K562 (cell line): ENCODE data around the gene HDAC7. TPM values are rescaled to one million over a fixed set of nuclear protein-coding genes. Genes with fewer than 3 reads are reported as not detected.
A peak's percentile ranks its signal among the peaks of the same experiment; 100 is the strongest.

ENCODE experiments used
- BACH1 ChIP-seq: fragments of 200-800 bp; sonication (Bioruptor generic); IDR thresholded peaks from 2 replicates; pipeline ENCODE4 v1.6.1; 2016; ENCODE audit warnings: missing genetic modification characterization, missing compliant biosample characterization
- BCL6 ChIP-seq: fragments of 250-450 bp; sonication (Bioruptor Pico); IDR thresholded peaks from 2 replicates; pipeline ENCODE4 v1.4.0; 2020
- ESRRA ChIP-seq: fragments of 450-650 bp; IDR thresholded peaks from 2 replicates; pipeline ENCODE4 v1.6.1; 2014; ENCODE audit warnings: low read depth, mild to moderate bottlenecking, moderate library complexity, borderline replicate concordance
- HMGXB4 ChIP-seq: sonication (generic); formaldehyde crosslinking; IDR thresholded peaks from 2 replicates; pipeline ENCODE4 v1.8.1; 2023; ENCODE audit warnings: mild to moderate bottlenecking, missing genetic modification reagents
- HNRNPUL1 ChIP-seq: fragments of 200-400 bp; formaldehyde crosslinking; IDR thresholded peaks from 2 replicates; pipeline ENCODE4 v1.6.1; 2017; ENCODE audit warnings: low read length
- KDM4B ChIP-seq, 2 experiments: fragments of 450-650 bp in 1 of 2; sonication (generic) in 1 of 2; IDR thresholded peaks; 2 replicates each; pipeline ENCODE4 v1.6.1; 2016 to 2017; ENCODE audit warnings: borderline replicate concordance in 2 of 2, antibody characterized with exemption in 1 of 2, low read depth in 1 of 2, mild to moderate bottlenecking in 1 of 2
- MAZ ChIP-seq, 2 experiments: fragments of 450-650 bp in 1 of 2; sonication (generic) in 1 of 2; formaldehyde crosslinking; IDR thresholded peaks in 1 of 2; conservative IDR thresholded peaks in 1 of 2; 2 replicates each; pipeline versions ENCODE4 v1.4.0 to v1.5.0; 2020; ENCODE audit warnings: mild to moderate bottlenecking in 1 of 2, missing genetic modification reagents in 1 of 2
- SNRNP70 ChIP-seq: fragments of 200-400 bp; formaldehyde crosslinking; optimal IDR thresholded peaks from 2 replicates; pipeline ENCODE3; 2017; ENCODE audit warnings: low read depth, low read length
- TCF15 ChIP-seq: fragments of 250-450 bp; sonication (Bioruptor Pico); IDR thresholded peaks from 2 replicates; pipeline ENCODE4 v1.8.0; 2022; ENCODE audit warnings: moderate library complexity, mild to moderate bottlenecking, inconsistent platforms
- THRA ChIP-seq: fragments of 450-650 bp; IDR thresholded peaks from 2 replicates; pipeline ENCODE4 v1.6.1; 2017; ENCODE audit warnings: mild to moderate bottlenecking, moderate library complexity
- ZBTB49 ChIP-seq: sonication (generic); formaldehyde crosslinking; IDR thresholded peaks from 2 replicates; pipeline ENCODE4 v1.8.0; 2022; ENCODE audit warnings: missing genetic modification reagents, mild to moderate bottlenecking, borderline replicate concordance
- ZBTB7A ChIP-seq: IDR thresholded peaks from 2 replicates; pipeline ENCODE4 v1.6.1; 2011; ENCODE audit warnings: low read depth, mild to moderate bottlenecking, low read length, moderate library complexity, borderline replicate concordance; ENCODE audit not compliant: control insufficient read depth
- ZC3H4 ChIP-seq: sonication (generic); formaldehyde crosslinking; IDR thresholded peaks from 2 replicates; pipeline ENCODE4 v1.9.0; 2021; ENCODE audit warnings: missing genetic modification reagents, borderline replicate concordance
- ZNF143 ChIP-seq: sonication (generic); formaldehyde crosslinking; IDR thresholded peaks from 2 replicates; pipeline ENCODE4 v1.9.0; 2022; ENCODE audit warnings: mild to moderate bottlenecking, missing genetic modification reagents
- ZNF41 ChIP-seq: fragments of 250-450 bp; sonication (Bioruptor Pico); conservative IDR thresholded peaks from 2 replicates; pipeline ENCODE4 v1.4.0; 2020; ENCODE audit warnings: mild to moderate bottlenecking
- ZNF584 ChIP-seq: fragments of 200-800 bp; sonication (Bioruptor generic); IDR thresholded peaks from 2 replicates; pipeline ENCODE4 v1.6.1; 2016; ENCODE audit warnings: low read depth, mild to moderate bottlenecking, missing genetic modification characterization, missing compliant biosample characterization
- polyA plus RNA-seq, 8 experiments: library from polyadenylated mRNA; depleted of rRNA in 4 of 8; stranded (reverse) in 5 of 8; unstranded in 3 of 8; fragments of >200 nt; fragmentation: Nextera tagmentation in 2 of 8; fragmentation: Illumina TruSeq in 1 of 8; extraction: Ambion mirVana in 2 of 8; extraction: Trizol in 1 of 8; gene quantifications; 2 replicates each; pipeline versions ENCODE4 v1.2.1 to v1.2.3, GENCODE V29; 2011 to 2014; ENCODE audit warnings: inconsistent platforms in 1 of 8, missing spikeins in 1 of 8
- total RNA-seq, 7 experiments: library from RNA; depleted of rRNA in 6 of 7; stranded (reverse); fragments of >200 nt in 6 of 7; fragmentation: Illumina TruSeq in 2 of 7; extraction: Trizol in 2 of 7; gene quantifications; 2 replicates each; pipeline versions ENCODE4 v1.2.1 to v1.2.3, GENCODE V29; 2011 to 2021; ENCODE audit warnings: low replicate concordance in 1 of 7
- TF ChIP-seq, protein P1 (sequence below): fragments of 200-800 bp; sonication (Bioruptor generic); IDR thresholded peaks from 2 replicates; pipeline ENCODE4 v1.6.1; 2017; ENCODE audit warnings: missing genetic modification characterization, missing compliant biosample characterization

HDAC7 gene
- total and polyA plus RNA-seq, 9 of the 15 experiments (the other 6 are each of a cell fraction or from before 2014, with no cell fraction given), result 2.5 to 129 (median 31.1) TPM

DNA sequence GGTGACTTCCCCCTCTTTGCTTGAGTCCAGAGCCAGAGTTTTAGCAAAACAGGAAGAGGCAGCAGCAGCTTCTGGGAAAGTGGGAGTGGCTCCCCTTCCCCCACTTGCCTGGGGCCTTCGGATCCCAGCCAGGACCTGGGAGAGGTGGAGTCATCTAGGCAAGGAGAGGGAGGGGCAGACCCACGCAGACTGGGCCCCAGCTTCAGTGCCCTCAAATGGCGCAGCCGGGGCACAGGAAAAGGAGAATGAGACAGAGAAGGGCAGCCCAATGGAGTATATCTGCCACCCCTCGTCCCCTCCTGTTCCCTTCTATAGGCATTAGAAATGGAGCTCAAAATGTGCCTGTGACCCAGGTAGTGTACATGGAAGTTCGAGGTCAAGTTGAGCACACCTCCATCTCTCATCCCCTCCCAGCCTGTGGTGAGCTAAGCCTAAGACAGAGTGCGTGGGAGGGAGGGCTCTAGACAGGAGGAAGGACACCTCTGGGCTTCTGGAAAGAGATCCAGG is 9.3 kb upstream of the HDAC7 start (continued):
- TF ChIP-seq HMGXB4 (CRISPR knock-in tag) (no peak), TCF15 (CRISPR knock-in tag) (no peak), MAZ (CRISPR knock-in tag; conservative IDR thresholded peaks at IDR 0.05 in 1 of 2, IDR thresholded peaks at IDR 0.05 in 1 of 2) (peak; percentile 57 to 66), ZNF584 (CRISPR knock-in tag) (no peak), ESRRA (peak; percentile 80), SNRNP70 (no peak), ZBTB49 (CRISPR knock-in tag) (no peak), ZBTB7A (peak; percentile 44; the same call in 1 of the 2 replicates), HNRNPUL1 (no peak), THRA (no peak), ZC3H4 (CRISPR knock-in tag) (no peak), KDM4B (IDR thresholded peaks at IDR 0.05; ENCODE audit: borderline replicate concordance in 2 of 2, low read depth in 1 of 2) (peak in 1 of 2 experiments; percentile 78; a peak in 1 of 4 replicates), BACH1 (tag) (0 out of 2 replicates have a peak, but pooled peaks have one; percentile 26), ZNF143 (CRISPR knock-in tag) (no peak), BCL6 (CRISPR knock-in tag) (no peak), ZNF41 (no peak)
- TF ChIP-seq, protein P1, sequence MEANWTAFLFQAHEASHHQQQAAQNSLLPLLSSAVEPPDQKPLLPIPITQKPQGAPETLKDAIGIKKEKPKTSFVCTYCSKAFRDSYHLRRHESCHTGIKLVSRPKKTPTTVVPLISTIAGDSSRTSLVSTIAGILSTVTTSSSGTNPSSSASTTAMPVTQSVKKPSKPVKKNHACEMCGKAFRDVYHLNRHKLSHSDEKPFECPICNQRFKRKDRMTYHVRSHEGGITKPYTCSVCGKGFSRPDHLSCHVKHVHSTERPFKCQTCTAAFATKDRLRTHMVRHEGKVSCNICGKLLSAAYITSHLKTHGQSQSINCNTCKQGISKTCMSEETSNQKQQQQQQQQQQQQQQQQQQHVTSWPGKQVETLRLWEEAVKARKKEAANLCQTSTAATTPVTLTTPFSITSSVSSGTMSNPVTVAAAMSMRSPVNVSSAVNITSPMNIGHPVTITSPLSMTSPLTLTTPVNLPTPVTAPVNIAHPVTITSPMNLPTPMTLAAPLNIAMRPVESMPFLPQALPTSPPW (CRISPR knock-in tag), result peak; percentile 94
